ENCODE results near the gene CXCR6.

Gene CXCR6

DNA sequence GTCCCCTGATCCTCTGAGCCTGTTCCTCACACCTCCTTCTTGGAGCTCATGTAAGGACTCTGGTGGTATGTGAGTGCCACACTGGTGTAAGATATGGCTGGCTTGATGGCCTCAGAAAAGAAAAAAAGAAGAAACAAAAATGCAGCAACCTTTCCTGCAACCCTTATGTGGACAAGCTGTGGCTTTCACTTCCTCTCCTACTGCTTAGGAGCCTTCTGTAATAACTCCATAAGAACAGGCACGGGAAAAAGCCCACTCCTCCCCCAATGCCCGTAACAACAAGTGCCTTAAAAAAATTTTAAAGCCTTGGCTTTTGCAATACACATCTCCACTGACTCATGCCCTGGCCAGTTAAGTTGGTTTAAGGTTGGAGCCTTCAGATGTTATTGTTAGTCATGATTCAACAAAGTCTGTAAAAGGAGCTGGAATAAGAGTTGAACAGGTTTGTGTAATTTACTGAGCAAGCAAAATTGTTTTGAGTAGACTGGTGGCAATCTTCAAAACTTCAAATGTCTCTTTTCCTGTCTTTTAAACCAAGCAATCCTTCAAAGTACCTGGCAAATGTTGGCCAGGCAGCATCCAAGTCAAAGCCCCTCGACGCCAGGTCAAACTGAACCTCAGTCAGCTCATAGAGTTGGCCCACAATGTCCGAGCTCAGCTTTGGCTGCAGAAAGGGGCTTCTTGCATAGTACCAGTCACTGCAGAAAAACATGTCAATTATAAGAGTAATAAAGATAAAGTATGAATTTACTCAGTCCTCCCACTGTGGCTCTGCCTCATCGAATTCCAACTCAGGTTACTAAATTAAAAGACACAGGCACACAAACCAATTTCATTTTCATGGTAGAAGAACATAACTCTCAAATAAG, 29.5 kb downstream of the CXCR6 start:
- DNase-seq, result no peak

DNA sequence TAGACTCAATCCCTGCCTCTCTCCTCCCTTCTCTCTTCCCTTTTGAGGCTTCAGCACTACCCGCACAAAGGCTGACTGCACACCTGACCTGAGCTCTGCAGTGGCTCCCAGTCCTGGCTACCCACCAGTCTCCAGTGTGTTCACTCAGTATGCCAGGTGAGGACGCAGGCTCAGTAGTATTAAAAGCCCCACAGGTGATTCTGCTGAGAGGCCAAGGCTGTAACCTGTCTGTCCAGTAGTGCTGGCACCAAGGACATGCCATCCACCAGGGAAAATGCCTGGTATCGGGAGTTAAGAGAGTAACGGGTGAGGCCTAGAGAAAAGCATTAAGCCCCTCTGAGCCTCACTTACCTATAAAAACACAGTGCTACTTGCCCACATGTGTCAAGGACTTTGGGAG, 31.4 kb downstream of the CXCR6 start:
- DNase-seq, result no peak

DNA sequence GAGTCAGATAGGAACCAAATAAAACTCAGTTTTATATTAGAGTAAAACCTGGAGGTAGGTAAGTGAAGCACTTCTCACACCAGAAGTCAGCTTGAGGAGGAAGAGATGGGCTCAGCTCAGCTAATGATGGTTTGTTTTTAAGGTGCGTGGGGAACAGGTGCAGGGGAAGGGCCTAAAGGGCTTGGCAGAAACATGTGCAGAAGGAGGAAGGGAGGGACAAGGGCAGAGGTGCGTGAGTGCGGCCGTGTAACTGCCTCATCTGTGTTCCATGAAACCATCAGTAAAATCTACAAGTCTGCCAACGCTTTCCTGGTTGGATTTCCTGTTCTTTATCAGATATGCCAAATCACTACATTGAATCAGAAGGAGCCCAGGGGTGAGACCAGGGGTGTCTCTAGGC, 32.4 kb downstream of the CXCR6 start:
- DNase-seq, result no peak

DNA sequence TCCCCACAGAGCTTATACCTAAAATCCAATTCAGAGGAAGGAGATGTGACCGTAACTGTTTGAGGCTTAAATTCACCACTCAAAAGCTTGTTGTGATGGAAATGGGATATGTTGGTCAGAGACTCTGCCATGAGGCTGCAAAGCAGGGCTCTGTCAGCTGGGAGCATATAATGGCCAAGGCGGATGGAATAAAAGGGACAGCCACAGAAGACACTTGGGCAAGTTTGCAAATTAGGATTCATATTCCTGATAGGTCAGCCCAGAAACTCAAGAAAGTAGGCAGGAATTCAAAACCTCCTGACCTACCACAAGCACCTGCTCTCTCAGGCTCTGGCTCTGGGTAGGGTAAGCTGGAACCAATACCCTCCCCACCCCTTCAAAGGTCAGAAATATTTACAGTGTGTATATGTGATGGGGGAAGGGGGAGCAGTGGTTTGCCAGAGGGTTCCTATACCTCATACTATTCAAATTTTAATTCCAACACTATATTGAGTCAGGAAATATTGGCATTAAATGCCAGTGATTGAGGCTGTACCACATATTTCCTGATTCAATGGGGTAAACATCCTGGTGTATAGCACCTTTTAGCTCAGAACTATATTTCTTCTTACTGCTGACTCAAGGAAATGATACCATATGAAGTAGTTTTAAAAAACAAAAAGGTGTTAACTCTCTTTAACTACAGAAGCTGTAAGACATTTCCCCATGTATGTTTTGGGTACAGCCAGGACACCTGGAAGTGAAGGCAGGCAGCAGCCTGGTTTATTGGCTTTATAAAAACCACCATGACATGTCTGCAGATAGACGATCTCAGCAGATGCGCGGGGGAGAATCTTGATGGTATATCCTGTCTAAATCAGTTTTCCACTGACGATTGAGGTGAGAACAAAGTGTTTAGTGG, 33.2 kb downstream of the CXCR6 start:
- no peak for DNase-seq

DNA sequence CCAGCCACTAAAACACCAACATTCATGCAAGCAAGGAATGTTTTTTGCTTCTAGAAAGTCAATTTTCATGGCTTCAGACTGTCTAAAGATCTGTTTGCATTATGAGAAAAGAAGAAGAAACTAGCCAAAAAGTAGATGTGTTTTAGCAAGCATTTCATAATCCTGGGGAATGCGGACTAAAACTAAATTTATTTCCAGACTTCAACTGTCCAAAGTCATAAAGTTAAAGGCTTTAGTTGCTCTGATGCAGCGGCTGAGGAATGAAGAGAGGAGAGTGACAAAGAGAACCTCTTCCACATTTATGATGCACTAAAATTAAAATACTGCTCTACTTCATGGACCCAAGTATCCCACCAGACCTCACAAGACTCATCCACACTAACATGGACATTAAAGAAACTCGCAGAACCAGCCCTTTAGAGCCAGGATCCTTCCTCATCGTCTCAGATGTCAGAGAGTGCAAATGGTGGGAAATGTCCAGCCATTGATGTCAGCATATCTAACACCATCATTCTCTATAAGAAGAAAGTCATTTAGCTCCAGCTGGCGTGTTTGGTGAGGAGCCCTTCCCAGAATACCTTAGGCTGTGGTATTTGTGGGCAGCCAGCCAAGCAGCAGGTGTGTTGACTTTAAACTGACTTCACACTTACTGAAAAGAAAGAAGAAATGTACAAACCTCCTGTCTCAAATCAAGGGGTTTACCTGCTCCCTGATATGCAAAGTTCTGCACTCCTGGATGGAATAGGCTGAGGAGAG, 34.9 kb downstream of the CXCR6 start:
- DNase-seq, result peak; percentile 68

DNA sequence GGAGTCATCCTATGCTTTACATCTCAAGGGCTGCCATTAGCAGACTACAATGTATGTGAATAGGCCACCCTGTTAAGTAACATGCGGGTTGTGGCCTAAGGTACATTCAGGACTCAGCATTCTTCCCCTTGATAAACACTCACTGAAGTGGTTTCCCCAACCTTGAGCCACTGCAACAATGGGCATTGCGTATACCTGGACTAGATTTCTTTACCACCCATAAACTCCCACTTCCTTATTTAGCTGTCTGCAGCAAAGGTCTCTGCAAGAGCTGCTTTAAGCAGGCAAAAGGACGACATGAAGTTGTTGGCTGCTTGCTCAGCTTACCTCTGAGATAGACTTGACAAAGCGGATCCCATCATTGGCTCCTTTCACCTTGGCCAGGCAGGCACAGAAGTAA, 36.1 kb downstream of the CXCR6 start:
- no peak for DNase-seq

DNA sequence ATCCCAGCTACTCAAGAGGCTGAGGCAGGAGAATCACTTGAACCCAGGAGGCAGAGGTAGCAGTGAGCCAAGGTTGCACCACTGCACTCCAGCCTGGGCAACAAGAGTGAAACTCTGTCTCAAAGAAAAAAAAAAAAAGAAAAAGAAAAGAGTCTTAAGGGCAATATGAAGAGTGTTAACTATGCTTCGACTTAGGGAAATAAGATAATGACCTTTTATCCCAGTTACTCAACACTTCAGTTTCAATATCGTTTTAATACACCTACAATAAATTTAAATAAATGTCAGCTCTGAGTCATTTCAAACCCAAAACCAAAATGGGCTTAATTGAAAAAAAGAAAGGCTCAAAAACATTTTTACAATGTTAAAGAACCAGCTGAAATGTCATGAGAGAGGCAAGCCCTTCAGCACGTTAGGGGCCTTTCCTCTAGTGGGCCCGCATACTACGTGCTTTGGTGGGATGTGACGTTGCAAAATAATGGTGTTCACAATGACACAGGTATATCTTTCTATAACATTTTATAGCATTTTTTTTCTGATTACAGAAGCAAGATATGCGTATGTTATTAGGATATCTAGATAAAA, 37.1 kb downstream of the CXCR6 start:
- no peak for DNase-seq

DNA sequence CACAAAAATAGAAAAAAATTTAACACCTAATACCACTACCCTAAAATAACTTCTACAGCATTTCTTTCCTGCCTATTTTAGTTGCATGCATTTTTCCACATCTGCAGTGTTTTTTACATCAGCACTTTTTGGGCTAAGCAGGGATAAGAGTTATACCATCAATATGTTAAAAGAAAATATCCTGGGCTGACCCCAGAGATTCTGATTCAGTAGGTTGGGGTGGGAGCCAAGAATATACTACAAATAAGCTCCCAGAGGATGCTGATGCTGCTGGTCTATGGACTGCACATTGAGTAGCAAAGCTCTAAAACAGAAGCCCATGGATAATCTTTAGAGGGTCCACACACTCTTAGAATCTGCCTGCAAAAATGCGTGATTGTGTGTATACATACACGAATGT, 37.6 kb downstream of the CXCR6 start:
- no peak for DNase-seq

DNA sequence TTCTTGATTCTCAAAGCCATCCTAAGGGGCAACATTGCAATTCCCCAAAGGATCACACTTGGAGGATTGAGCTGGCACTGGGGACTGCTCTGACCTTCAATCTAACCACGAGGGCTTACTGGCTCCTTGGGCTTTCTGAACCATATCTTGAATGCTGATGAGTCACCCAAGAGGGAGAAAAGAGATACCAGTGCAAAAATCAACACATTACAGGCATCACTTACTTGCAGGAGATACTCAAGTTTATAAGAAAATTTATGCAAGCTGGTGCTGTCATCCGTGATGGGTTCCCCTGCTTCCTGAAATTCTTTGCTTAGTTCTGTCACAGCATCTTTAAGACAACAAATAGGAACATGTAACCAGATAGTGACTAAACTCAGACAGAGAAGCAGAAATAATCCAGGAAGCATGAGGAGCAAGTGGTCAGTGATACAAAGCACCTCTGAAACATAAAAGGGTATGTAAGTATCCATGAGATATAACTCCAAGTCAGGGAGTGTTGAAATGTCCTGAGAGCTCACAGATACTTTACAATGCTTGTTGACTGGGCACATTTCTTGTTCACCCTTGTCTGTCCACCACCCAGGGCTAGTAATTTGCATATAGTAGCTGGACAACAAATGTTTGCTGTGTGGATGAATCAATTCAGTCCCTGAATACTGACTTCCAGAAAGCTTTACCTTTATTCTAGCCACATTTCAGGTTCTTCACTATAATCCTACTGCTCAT, 38.2 kb downstream of the CXCR6 start:
- no peak for DNase-seq

DNA sequence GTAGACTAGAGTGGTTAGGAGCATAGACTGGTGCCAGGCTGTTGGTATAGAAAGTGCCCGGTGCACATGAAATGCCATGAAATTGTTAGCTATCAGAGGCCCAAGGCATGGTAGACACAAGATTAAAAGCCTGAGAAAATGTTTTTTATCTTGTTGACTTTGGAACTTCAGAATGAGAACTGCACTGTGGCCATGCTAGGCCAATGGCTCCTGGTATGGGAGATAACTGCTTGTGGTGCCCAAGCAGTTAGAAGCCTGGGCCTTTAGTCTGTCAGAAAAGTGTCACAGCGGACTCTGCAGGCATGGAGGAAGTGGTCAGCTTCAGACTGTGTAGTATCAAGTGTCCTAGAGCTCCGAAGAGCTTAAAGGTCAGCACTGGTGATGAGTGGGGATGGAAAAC, 40.5 kb downstream of the CXCR6 start:
- no peak for DNase-seq

DNA sequence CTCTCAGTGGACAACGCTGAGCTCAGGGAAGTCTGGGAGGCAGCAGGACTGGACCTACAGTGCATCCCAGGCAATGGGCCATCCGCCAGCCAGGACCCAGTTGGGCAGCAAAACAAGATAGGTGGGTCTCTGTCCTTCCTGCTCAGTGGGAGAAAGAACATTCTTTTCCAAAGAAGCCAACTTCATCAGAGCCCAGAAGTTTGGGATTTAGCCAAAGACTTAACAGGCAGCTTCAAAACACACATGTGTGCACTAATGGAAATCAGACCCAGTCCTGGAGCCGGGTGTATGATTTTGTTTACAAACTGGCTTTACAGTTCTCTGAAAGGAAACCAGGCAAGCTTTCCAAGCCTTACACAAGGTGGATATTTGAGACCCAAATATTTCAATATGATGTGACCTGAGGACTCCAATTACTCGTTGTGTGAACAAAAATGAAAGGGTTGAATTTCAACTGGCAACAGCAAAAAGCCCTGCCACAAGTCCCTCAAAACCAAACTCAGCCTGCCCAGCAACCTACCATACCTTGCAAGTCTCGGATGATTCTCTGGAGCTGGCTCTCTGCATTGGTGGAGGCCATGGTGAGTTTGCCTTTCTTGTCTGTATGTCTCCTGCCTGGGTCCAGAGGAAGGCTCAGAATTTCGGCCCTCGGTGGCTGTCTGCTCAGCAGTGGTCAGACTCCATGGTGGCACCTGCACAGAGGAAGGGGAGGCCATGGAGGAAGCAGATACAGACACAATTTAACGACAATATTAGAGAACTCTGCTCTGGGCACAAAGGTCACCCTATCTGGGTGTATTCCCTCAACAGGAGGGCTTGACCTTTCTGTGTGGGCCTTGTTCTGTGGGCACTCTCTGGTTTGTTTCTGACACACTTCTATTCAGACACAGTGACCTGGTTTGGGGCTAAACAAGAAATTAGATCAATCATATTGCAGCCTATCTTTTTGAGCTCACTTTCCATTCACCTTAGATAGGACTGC, 41.4 kb downstream of the CXCR6 start:
- DNase-seq, result no peak

DNA sequence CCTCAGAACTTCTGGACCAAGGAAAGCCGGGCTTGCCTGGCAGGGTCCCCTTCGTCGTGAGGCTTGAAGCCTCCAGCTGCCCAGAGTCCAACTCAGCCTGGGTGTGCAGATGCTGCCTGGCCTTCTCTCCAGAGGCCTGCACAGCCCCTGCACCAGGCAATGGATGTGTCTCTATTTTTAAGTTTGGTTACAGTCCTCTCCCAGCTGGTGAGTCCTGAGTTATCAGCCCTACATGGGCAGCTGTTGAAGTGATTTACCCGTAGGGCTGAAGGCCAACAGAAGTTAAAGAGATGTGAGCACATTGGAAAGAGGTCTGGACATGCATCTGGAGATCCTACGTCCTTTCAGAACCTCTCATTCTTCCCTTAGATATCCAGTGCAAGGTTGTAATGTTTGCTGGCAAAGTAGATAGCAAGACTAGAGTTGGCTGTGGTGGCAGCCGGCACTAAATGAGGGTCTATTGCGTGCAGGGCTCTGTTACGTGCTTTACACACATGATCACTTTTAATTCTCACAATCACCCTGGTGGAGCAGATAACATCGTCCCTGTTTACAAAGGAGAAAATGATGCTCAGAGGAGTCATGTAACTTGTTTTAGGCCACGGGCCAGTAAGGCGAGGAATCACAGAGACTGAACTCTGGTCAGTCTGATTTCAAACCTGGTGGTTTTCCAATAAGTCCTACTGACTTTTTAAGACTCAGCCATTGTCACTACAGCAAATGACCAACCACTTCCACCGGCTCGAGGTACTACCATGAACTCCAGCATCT, 42.5 kb downstream of the CXCR6 start:
- DNase-seq, result no peak

DNA sequence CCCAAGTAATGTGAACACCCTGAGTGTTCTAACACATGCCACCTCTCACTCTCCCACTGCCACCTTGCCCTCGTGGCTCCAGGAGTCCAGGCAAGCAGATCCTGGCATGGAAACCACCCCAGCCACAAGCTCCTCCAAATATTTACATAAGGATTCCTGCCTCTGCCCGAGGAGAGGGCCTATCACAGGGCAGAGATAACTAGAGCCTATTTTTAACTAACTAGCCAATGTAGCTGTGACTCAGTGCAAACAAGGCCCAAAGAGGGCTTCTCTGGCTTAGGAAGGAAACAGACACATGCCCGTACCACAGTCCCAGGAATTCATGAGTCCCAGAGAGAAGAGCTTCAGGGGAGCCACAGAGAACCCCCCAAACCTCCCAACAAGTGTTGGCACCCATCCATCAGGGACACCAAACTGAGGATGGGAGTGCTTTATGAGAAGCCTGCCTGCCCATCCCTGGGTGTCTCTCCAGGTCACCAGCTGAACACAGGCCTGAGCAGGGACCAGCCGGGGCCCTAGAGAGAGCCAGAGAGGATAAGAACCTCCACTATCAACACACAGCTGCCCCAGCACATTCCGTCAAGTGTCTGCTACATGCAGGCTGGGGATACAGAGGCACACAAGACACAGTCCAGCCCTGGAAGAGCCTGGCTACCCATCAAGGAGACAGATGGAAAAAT, 43.2 kb downstream of the CXCR6 start:
- DNase-seq, result no peak

DNA sequence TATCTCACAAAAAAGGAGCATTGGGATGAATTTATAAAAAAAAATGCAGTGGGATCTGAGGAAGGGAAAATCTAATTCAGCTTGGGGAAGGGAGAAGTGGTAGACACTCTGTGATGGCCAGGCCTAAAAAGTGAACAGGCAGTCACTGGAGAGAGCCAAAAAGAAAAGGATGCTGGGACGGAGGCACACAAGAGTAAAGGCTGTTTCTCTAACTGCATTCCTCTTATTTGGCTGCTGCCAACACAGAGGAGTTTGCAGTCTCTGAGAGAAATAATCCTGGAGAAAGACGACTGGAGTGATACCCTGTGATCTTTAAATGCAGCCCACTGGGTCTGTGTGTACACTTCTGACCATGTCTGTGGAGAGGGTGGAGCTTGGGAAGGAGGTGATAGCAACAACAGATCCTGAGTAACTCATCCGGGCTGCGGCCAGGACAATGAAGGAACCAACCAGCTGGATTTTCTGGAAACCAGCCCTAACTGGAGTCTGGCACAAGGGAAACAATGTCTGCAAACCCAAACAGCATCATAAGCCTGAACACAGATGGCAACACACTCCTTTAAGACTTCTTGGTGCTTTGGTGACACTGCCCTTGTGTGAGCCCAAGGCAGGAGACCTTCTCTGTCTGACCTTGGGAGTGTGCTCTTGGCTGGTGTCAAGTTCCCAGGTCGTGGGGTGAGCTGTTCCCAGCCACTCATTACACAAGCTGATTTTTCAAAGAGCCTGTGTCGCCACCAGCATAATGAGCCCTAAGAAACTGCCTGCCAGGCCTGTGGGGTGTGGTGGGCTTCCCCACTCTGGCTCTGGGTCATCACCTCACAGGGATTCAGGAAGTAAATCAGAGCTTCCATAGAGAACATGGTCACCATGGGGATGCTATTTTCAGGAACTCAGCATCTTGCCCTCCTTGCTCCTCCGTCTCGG, 44.4 kb downstream of the CXCR6 start:
- no peak for DNase-seq

DNA sequence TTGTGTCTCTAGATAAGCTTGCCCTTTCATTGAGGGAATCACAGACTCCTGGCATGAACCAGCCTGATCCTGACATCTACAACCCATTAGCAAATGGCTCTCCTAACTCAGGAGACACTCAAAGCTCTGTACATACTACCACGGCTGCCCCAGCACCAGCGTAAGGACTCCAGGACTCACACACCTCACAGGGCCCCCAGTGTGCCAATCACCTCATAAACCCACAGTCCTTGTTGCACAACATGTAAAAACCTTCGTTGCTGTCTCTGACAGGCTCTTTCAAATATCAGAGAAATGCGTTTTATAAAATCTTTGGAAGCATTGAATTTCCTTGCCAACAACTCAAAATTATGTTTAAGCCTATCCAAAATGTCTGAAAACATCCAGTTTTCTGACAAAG, 45.1 kb downstream of the CXCR6 start:
- DNase-seq, result no peak

DNA sequence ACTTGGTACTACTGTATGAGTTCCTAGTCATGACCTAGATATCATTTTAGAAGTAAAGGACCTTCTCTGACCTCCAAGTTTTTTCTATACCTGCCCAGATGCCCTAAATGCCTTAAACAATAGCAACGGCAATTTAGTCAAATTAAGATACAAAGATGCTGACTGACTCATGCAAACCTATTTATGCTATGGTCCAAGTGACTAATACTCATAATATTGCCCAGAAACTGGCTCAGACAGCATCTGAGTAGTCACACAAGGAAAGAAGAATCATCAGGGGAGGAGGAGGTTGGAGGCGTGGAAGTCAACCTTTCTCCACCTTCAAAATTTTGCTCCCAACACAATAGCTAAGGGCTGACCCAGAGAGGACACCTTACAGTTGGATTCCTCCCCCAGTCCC, 45.5 kb downstream of the CXCR6 start:
- no peak for DNase-seq

DNA sequence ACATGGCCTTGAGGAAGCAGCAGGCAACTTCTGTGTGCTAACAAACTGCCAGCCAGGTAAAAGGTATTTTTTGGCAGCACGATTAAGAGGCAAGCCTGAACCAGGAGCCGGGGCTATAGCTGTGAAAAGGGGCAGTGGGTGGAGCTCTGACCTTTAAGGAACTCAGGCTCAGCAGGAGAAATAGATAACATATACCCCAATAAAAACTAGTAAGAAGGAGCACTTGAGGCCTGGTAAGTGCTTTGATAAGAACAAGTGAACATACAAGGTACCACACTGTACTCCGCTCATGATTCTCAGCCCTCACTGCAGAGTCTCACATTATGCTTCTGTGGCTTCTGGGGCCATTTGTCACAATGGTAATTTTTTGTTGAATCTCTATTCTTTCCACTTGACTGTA, 46.9 kb downstream of the CXCR6 start:
- DNase-seq, result no peak

DNA sequence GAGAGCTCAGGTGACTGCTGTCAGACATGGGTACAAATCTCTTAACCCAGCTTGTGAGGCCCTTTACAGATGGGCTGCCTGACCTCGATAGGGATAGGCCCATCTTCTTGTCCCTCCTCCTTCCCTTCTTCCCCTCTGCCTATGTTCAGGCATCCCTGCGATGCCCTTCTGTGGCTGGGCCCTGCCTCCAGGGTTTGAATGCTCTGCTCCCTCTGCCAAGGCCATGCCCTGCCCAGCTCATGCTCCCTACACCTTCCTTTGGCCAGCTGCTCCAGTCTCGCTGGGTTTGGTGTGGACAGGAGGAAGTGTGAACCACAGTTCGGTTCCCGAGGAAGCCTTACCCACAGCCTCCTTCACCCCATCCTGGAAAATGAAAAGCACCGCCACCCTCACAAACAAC, 48.1 kb downstream of the CXCR6 start:
- no peak for DNase-seq
